Measurements from ENCODE around the gene ANKRD9. TPM values are rescaled to one million over a fixed set of nuclear protein-coding genes. Genes with fewer than 3 reads are reported as not detected.

Gene ANKRD9
- total RNA-seq, 1 donor from 2014 or later, result 34.6 TPM

DNA sequence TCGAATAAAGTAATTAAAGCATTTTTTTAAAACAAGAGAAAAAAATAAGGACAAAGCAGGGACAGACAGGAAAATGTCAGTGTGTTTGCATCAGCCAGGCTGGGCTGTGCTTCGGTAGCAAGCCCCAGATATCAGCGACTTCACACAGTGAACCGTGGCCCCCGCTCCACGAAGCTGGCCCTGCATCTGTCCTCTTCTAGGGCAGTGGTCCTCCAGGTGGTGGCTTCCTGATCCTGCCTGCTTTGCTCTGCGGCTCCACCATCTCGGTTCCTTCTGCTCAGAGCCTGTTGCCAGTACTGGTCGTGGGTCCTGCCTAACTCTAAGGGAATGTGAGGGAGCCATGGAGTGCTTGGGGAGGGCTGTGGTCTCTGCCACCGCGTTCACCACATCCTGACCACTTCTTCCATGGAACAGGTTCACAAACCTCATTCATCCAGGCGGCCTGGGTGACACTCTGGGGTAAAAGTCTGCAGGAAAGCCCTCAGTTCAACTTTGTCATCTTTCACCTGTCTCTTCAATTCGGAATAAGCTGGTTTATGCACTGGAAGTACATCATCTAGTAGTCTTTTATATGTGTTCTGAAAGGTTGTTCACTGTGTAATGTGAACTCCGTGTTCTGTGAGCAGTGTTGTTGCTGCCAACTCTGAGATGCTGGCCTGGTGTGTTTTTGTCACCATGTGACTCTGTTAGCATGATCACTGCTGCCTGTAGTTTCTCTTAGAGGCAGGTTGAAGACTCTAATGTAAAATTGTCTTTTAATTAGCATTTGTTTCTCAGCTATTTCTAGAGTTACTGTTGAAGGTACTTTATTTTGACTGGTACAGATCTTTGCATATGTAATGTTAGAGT lies 47.9 kb downstream of the ANKRD9 start:
- Histone ChIP-seq H3K27me3 (no peaks in the 10 kb centered on the region), H3K4me3 (no peak overlapping the region), H3K36me3 (peaks cover 0 to 20% of the 10 kb centered on the region in 2 donors), H3K4me1 (no peaks in the 10 kb centered on the region), H3K9me3 (no peaks in the 10 kb centered on the region), H3K27ac (no peak overlapping the region)
- no peak for DNase-seq (ENCODE audit: extremely low spot score in 2 of 2)
- intact Hi-C loops (cut with DNase I), result no loop called here
- no peak for TF ChIP-seq POLR2AphosphoS5 (IDR thresholded peaks at IDR 0.05; ENCODE audit: insufficient read depth in 1 of 2, low read depth in 1 of 2)
- TF ChIP-seq POLR2A (IDR thresholded peaks at IDR 0.05), result no peak
- TF ChIP-seq, protein P1, sequence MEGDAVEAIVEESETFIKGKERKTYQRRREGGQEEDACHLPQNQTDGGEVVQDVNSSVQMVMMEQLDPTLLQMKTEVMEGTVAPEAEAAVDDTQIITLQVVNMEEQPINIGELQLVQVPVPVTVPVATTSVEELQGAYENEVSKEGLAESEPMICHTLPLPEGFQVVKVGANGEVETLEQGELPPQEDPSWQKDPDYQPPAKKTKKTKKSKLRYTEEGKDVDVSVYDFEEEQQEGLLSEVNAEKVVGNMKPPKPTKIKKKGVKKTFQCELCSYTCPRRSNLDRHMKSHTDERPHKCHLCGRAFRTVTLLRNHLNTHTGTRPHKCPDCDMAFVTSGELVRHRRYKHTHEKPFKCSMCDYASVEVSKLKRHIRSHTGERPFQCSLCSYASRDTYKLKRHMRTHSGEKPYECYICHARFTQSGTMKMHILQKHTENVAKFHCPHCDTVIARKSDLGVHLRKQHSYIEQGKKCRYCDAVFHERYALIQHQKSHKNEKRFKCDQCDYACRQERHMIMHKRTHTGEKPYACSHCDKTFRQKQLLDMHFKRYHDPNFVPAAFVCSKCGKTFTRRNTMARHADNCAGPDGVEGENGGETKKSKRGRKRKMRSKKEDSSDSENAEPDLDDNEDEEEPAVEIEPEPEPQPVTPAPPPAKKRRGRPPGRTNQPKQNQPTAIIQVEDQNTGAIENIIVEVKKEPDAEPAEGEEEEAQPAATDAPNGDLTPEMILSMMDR (IDR thresholded peaks at IDR 0.05), result no peak

DNA sequence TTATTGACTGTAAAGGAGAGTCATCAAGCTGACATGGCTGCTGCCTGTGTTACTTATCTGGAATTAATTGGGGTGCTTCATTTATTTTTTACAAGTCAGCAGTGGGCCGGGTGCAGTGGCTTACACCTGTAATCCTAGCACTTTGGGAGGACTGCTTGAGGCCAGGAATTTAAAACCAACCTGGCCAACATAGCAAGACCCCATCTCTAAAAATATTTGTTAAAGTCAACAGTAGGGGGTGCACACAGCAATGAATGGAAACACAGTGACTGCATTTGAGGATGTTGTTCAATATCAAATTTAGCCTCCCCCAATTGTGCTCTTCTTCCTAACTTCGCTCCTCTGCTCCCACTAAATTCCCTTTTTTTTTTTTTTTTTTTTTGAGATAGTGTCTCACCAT lies 52.1 kb downstream of the ANKRD9 start:
- H3K4me3 ChIP-seq, result no peak overlapping the region
- H3K9me3 ChIP-seq, result no peaks in the 10 kb centered on the region
- H3K4me1 ChIP-seq, result no peaks in the 10 kb centered on the region
- no peak for TF ChIP-seq POLR2AphosphoS5 (IDR thresholded peaks at IDR 0.05; ENCODE audit: insufficient read depth in 1 of 2, low read depth in 1 of 2)
- TF ChIP-seq, protein P1 (IDR thresholded peaks at IDR 0.05), result no peak
- TF ChIP-seq POLR2A (IDR thresholded peaks at IDR 0.05), result no peak
- peaks cover 0 to 18% of the 10 kb centered on the region in 2 donors for H3K36me3 ChIP-seq
- intact Hi-C loops (cut with DNase I), result no loop called here
- H3K27ac ChIP-seq, result no peak overlapping the region
- no peaks in the 10 kb centered on the region for H3K27me3 ChIP-seq
- DNase-seq (ENCODE audit: extremely low spot score in 2 of 2), result no peak

DNA sequence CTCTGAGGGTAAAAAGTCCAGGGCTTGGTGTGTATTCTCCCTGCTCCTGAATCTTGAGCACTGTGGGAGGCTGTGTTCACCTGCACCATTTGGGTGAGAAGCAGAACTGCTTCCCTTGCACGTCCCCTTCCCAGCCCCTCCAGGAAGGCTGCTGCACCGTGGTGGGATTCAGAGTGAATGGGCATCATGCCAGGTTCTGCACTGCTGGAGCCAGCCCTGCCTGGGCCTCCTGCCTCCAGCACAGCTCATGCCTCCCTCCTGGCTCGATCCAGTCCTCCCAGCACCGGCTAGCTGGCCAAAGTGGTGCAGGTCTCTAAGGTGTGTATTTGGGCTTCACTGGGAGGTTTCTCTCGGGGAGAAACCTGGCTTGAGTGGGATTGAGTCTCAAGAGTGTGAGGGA lies 54.9 kb downstream of the ANKRD9 start:
- Histone ChIP-seq H3K4me3 (no peak overlapping the region), H3K36me3 (peaks cover 0 to 42% of the 10 kb centered on the region in 2 donors), H3K9me3 (no peaks in the 10 kb centered on the region), H3K4me1 (no peaks in the 10 kb centered on the region), H3K27ac (no peak overlapping the region), H3K27me3 (no peaks in the 10 kb centered on the region)
- TF ChIP-seq POLR2A (IDR thresholded peaks at IDR 0.05), result no peak
- TF ChIP-seq, protein P1 (IDR thresholded peaks at IDR 0.05), result no peak
- no peak for TF ChIP-seq POLR2AphosphoS5 (IDR thresholded peaks at IDR 0.05; ENCODE audit: insufficient read depth in 1 of 2, low read depth in 1 of 2)
- intact Hi-C loops (cut with DNase I), result no loop called here
- DNase-seq (ENCODE audit: extremely low spot score in 2 of 2), result no peak

DNA sequence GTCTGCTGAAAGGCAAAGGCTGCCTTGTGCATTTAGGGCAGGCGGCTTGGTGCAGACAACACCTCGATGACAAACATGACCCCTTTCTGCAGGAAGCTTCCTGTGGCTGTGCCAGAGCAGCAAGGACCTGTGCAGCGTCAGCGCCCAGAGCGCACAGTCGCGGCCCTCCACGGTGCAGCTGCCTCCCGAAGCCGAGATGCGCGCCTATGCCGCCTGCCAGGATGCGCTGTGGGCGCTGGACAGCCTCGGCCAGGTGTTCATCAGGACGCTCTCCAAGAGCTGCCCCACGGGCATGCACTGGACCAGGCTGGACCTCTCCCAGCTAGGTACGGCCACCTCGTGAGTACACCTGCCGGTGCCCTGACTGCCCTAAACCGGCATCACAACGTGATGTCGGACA lies 57.3 kb downstream of the ANKRD9 start:
- peaks cover 0 to 55% of the 10 kb centered on the region in 2 donors for H3K36me3 ChIP-seq

More for the DNA sequence above, 57.3 kb downstream of the ANKRD9 start:
- DNase-seq (ENCODE audit: extremely low spot score in 2 of 2), result no peak
- Histone ChIP-seq H3K4me3 (no peak overlapping the region), H3K27me3 (no peaks in the 10 kb centered on the region), H3K9me3 (no peaks in the 10 kb centered on the region), H3K27ac (no peak overlapping the region), H3K4me1 (no peaks in the 10 kb centered on the region)
- TF ChIP-seq POLR2A (IDR thresholded peaks at IDR 0.05) (no peak), POLR2AphosphoS5 (IDR thresholded peaks at IDR 0.05; ENCODE audit: insufficient read depth in 1 of 2, low read depth in 1 of 2) (no peak)
- TF ChIP-seq, protein P1 (IDR thresholded peaks at IDR 0.05), result no peak
- intact Hi-C loops (cut with DNase I), result no loop called here

Small RNA genes within 50 kb of the gene (microRNA-seq; reads per million reads assigned to microRNA genes)
- gene MIR4309 (ENCODE audit: borderline number of aligned reads, borderline replicate concordance), result not detected

Small RNA genes within 50 kb of the gene (small RNA-seq; reads per million reads assigned to genes)
- gene MIR4309, result not detected

Other genes starting within 250 kb of the ANKRD9 start
- 14.2 TPM for gene MOK, start 204.6 kb downstream of the ANKRD9 start, total RNA-seq
- gene ZNF839, start 190.0 kb downstream of the ANKRD9 start, total RNA-seq, result 4.4 TPM
- gene CINP, start 146.9 kb downstream of the ANKRD9 start, total RNA-seq, result 21.9 TPM
- 12.0 TPM for gene TECPR2, start 146.8 kb downstream of the ANKRD9 start, total RNA-seq
- gene RCOR1, start 82.9 kb upstream of the ANKRD9 start, total RNA-seq, result 24.3 TPM